Measurements from ENCODE around the gene KIR2DL1. TPM values are rescaled to one million over a fixed set of nuclear protein-coding genes. Genes with fewer than 3 reads are reported as not detected.
"Not testable (repeated sequence)": the region's sequence is repeated elsewhere in the genome, so short reads cannot be mapped to it uniquely, and the experiment has no call there.

The KIR2DL1 gene
- total RNA-seq, 2 donors from 2014 or later, result not detected

DNA sequence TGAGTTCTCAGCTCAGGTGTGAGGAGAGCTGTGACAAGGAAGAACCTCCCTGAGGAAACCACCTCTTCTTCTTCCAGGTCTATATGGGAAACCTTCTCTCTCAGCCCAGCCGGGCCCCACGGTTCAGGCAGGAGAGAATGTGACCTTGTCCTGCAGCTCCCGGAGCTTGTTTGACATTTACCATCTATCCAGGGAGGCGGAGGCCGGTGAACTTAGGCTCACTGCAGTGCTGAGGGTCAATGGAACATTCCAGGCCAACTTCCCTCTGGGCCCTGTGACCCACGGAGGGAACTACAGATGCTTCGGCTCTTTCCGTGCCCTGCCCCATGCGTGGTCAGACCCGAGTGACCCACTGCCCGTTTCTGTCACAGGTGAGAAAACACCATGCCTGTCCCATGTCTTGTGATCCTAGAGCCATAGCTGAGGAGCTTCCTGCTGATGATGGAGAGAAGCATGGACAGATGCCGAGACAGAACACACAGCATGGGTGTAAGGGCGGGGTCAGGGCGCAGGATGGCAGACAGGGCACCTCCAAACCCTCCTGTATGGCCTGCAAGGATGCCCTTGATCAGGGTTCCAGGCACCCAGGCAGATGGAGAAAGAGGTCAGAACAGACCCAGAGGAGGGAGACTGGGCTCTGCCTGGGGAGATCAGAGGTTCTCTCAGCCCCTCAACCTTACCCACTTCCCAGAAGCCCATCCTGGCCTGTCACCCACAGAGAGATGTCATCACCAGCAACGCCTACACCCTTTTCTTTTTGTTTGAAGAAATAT, 40.0 kb upstream of the KIR2DL1 start:
- TF ChIP-seq, protein P1, sequence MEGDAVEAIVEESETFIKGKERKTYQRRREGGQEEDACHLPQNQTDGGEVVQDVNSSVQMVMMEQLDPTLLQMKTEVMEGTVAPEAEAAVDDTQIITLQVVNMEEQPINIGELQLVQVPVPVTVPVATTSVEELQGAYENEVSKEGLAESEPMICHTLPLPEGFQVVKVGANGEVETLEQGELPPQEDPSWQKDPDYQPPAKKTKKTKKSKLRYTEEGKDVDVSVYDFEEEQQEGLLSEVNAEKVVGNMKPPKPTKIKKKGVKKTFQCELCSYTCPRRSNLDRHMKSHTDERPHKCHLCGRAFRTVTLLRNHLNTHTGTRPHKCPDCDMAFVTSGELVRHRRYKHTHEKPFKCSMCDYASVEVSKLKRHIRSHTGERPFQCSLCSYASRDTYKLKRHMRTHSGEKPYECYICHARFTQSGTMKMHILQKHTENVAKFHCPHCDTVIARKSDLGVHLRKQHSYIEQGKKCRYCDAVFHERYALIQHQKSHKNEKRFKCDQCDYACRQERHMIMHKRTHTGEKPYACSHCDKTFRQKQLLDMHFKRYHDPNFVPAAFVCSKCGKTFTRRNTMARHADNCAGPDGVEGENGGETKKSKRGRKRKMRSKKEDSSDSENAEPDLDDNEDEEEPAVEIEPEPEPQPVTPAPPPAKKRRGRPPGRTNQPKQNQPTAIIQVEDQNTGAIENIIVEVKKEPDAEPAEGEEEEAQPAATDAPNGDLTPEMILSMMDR (IDR thresholded peaks at IDR 0.05), result no peak

DNA sequence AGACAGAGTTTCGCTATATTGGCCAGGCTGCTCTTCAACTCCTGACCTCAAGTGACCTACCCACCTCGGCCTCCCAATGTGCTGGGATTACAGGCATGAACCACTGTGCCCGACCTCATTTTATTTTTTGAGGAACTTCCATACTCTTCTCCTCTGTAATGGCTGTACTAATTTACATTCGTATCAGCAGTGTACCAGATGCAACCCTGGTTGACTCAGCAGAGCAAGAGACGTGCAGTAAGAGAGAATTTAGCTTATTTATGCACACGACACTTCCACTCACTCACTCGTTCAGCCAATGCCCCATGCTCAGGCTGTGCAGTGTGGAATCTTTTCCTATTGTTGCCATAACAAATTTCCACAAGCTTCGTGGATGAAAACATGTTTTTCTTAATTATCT, 38.4 kb upstream of the KIR2DL1 start:
- Histone ChIP-seq H3K36me3 (no peaks in the 10 kb centered on the region), H3K9ac (ENCODE audit: low read depth in 2 of 2, low read length in 2 of 2) (no peak overlapping the region), H3K4me3 (no peak overlapping the region), H3K9me3 (no peaks in the 10 kb centered on the region), H3K27me3 (no peaks in the 10 kb centered on the region), H3K27ac (no peak overlapping the region), H3K4me1 (no peaks in the 10 kb centered on the region)
- no peak for DNase-seq
- intact Hi-C loops (cut with DNase I), result no loop called here
- TF ChIP-seq, protein P1 (IDR thresholded peaks at IDR 0.05), result no peak

More for the DNA sequence above, 40.0 kb upstream of the KIR2DL1 start:
- Histone ChIP-seq H3K4me1 (no peaks in the 10 kb centered on the region), H3K27ac (no peak overlapping the region), H3K36me3 (no peaks in the 10 kb centered on the region), H3K9me3 (no peaks in the 10 kb centered on the region), H3K9ac (ENCODE audit: low read depth in 2 of 2, low read length in 2 of 2) (no peak overlapping the region), H3K27me3 (no peaks in the 10 kb centered on the region), H3K4me3 (no peak overlapping the region)
- DNase-seq, result no peak
- intact Hi-C loops (cut with DNase I), result no loop called here

DNA sequence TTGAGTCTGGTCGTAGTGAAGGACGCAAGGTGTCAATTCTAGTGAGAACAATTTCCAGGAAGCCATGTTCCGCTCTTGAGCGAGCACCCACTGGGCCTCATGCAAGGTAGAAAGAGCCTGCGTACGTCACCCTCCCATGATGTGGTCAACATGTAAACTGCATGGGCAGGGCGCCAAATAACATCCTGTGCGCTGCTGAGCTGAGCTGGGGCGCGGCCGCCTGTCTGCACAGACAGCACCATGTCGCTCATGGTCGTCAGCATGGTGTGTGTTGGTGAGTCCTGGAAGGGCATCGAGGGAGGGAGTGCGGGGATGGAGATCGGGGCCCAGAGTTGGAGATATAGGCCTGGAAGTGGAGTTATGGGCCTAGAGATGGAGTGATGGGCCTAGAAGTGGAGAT, 31.3 kb upstream of the KIR2DL1 start, which contains the start of gene KIR2DL3:
TSS of gene KIR2DL3 (plus strand) at position 208 of the 400 bp plus-strand sequence. CDS start at position 241, 33 bp downstream.
- H3K36me3 ChIP-seq; H3K4me1 ChIP-seq; H3K4me3 ChIP-seq; H3K9me3 ChIP-seq; H3K27me3 ChIP-seq; H3K27ac ChIP-seq; H3K9ac ChIP-seq (ENCODE audit: low read depth in 2 of 2, low read length in 2 of 2); DNase-seq; intact Hi-C loops (cut with DNase I): not testable (repeated sequence)

DNA sequence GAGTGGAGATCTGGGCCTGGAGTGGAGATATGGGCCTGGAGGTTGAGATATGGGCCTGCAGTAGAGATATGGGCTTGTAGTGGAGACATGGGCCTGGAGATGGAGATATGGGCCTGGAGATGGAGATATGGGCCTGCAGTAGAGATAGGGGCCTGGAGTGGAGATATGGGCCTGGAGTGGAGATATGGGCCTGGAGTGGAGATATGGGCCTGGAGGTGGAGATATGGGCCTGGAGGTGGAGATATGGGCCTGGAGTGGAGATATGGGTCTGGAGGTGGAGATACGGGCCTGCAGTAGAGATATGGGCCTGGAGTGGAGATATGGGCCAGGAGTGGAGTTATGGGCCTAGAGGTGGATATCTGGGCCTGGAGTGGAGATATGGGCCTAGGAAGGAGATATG, 30.9 kb upstream of the KIR2DL1 start:
- Histone ChIP-seq H3K36me3 (no peaks in the 10 kb centered on the region), H3K27ac (no peak overlapping the region), H3K9ac (ENCODE audit: low read depth in 2 of 2, low read length in 2 of 2) (no peak overlapping the region), H3K9me3 (no peaks in the 10 kb centered on the region), H3K27me3 (no peaks in the 10 kb centered on the region), H3K4me3 (no peak overlapping the region), H3K4me1 (no peaks in the 10 kb centered on the region)
- TF ChIP-seq, protein P1 (IDR thresholded peaks at IDR 0.05), result no peak
- no peak for DNase-seq
- intact Hi-C loops (cut with DNase I), result no loop called here

DNA sequence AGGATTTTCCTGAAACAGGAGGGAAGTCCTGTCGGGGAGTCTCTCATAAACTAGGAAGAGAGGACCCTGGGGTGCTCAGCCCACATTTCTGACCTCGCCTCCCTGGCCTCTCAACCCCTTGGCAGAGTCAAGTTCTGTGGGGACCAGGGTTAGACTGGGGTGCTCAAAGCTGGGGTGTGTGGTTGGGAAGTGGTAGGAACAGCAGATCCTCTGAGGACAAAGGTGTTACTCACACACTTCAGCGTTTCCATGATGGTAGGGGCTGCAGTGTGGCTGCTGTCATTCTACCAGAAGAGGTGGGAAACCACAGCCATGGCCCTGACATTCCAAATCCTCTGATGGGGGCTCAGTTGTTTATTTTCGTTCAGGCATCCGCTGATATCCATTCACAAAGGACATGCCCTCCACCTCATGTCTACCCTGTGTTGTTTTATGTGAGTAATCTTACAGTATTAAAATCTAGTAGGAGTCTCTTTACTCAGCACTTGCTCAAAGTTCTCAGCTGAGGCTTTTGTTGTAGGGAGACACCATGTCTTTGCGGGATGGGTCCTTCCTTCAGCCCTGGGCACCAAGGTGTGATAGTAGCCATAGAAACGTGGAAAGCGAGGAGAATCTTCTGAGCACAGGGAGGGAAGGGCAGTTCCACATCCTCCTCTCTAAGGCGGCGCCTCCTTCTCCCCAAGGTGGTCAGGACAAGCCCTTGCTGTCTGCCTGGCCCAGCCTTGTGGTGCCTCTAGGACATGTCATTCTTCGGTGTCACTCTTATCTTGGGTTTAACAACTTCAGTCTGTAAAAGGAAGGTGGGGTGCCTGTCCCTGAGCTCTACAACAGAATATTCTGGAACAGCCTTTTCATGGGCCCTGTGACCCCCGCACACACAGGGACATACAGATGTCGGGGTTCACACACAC, 29.8 kb upstream of the KIR2DL1 start:
- no peaks in the 10 kb centered on the region for H3K4me1 ChIP-seq
- no peaks in the 10 kb centered on the region for H3K27me3 ChIP-seq
- TF ChIP-seq, protein P1 (IDR thresholded peaks at IDR 0.05), result no peak
- intact Hi-C loops (cut with DNase I), result no loop called here
- no peaks in the 10 kb centered on the region for H3K36me3 ChIP-seq
- H3K4me3 ChIP-seq, result no peak overlapping the region
- H3K9me3 ChIP-seq, result no peaks in the 10 kb centered on the region
- DNase-seq, result no peak
- H3K27ac ChIP-seq, result no peak overlapping the region
- H3K9ac ChIP-seq (ENCODE audit: low read depth in 2 of 2, low read length in 2 of 2), result no peak overlapping the region

DNA sequence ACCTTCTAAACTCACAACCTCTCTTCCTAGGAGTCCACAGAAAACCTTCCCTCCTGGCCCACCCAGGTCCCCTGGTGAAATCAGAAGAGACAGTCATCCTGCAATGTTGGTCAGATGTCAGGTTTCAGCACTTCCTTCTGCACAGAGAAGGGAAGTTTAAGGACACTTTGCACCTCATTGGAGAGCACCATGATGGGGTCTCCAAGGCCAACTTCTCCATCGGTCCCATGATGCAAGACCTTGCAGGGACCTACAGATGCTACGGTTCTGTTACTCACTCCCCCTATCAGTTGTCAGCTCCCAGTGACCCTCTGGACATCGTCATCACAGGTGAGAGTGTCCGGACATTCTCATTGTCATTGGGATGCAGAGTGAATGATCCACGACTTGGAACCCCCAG, 27.6 kb upstream of the KIR2DL1 start:
- H3K4me1 ChIP-seq; H3K36me3 ChIP-seq; H3K9me3 ChIP-seq; H3K27ac ChIP-seq; H3K27me3 ChIP-seq; H3K4me3 ChIP-seq; DNase-seq; H3K9ac ChIP-seq (ENCODE audit: low read depth in 2 of 2, low read length in 2 of 2); intact Hi-C loops (cut with DNase I): not testable (repeated sequence)

DNA sequence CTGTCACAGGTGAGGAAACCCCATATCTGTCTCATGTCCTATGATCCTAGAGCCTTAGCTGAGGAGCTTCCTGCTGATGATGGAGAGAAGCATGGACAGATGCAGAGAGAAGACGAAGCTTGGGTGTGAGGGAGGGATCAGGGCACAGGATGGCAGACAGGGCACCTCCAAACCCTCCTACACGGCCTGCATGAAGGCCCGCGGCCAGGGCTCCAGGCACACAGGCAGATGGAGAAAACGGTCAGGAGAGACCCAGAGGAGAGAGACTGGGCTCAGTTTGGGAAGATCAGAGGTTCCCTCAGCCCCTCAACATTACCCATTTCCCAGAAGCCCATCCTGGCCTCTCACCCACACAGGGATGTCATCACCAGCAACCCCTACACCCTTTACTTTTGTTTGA, 25.5 kb upstream of the KIR2DL1 start:
- H3K4me3 ChIP-seq; H3K9ac ChIP-seq (ENCODE audit: low read depth in 2 of 2, low read length in 2 of 2); H3K36me3 ChIP-seq; H3K4me1 ChIP-seq; DNase-seq; H3K27me3 ChIP-seq; H3K9me3 ChIP-seq; intact Hi-C loops (cut with DNase I); H3K27ac ChIP-seq: not testable (repeated sequence)

DNA sequence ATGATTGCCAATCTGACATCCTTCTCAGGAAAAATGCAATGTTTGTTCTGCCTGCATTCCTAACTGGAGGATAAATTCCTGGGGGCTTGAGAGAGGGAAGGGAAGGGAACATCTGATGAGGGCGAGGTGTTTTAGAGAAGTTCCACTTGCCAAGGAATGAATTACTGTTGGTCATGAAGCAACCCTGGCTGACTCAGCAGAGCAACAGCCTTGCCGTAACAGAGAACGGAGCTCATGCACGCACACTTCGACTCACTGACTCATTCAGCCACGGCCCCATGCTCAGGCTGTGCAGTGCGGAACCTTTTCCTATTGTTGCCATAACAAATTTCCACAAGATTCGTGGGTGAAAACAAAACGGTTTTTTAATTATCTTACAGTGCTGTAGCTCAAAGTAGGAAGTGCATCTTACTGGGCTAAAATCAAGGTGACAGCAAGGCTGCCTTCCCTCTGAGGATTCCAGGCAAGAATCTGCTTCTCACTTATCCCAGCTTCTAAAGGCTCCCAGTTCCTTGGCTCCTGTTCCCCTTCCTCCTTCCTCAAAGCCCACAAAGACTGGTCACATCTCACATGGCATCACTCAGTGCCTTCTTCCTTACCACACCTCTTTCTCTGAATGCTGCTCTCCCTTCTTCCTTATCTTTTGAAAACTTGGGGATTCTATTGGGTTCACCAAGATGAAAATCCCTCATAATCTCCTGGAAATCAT, 21.8 kb upstream of the KIR2DL1 start:
- H3K27ac ChIP-seq; H3K4me1 ChIP-seq; H3K36me3 ChIP-seq; H3K4me3 ChIP-seq; H3K27me3 ChIP-seq; H3K9me3 ChIP-seq; intact Hi-C loops (cut with DNase I); DNase-seq; H3K9ac ChIP-seq (ENCODE audit: low read depth in 2 of 2, low read length in 2 of 2): not testable (repeated sequence)

DNA sequence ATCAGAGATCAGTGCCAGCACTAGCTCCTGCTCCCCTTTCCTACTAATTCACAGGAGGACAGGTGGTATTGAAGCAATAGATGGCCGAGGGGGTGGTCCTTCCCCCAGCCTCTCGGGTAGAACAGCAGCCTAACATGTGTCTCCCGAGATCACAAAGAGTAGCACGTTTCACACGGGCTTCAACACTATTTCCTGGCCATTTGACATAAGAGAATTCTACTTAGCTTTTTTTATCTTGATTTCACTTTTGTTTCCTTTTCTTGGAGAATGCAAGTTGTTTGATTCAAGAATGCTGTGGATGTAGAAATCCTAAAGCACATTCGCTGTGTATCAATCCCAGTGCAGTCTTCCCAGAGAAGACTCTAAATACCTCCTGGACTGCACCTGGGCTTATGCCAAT, 19.3 kb upstream of the KIR2DL1 start:
- H3K4me1 ChIP-seq; intact Hi-C loops (cut with DNase I); DNase-seq; H3K36me3 ChIP-seq; H3K9me3 ChIP-seq; H3K9ac ChIP-seq (ENCODE audit: low read depth in 2 of 2, low read length in 2 of 2); H3K4me3 ChIP-seq; H3K27ac ChIP-seq; H3K27me3 ChIP-seq: not testable (repeated sequence)

All from colonic mucosa (tissue), 4 donors.